HepG2 (cell line): Measurements from ENCODE around the gene TIGAR. TPM values are rescaled to one million over a fixed set of nuclear protein-coding genes. Genes with fewer than 3 reads are reported as not detected.

ENCODE experiments used
- ADNP ChIP-seq: sonication (generic); formaldehyde crosslinking; IDR thresholded peaks from 2 replicates; pipeline ENCODE4 v1.4.0; 2020; ENCODE audit warnings: missing genetic modification reagents
- ARHGAP35 ChIP-seq: sonication (generic); formaldehyde crosslinking; IDR thresholded peaks from 2 replicates; pipeline ENCODE4 v1.9.0; 2022; ENCODE audit warnings: mild to moderate bottlenecking, inconsistent platforms, moderate library complexity, missing genetic modification reagents, borderline replicate concordance
- ELF4 ChIP-seq: sonication (generic); formaldehyde crosslinking; IDR thresholded peaks from 2 replicates; pipeline ENCODE4 v1.5.0; 2020; ENCODE audit warnings: missing genetic modification reagents, mild to moderate bottlenecking, moderate library complexity, borderline replicate concordance
- FOXO1 ChIP-seq: sonication (generic); formaldehyde crosslinking; IDR thresholded peaks from 2 replicates; pipeline ENCODE4 v1.4.0; 2020; ENCODE audit warnings: missing genetic modification reagents
- KLF9 ChIP-seq: IDR thresholded peaks from 2 replicates; pipeline ENCODE4 v1.6.1; 2016; ENCODE audit warnings: low read depth
- NFRKB ChIP-seq: fragments of 450-650 bp; IDR thresholded peaks from 2 replicates; pipeline ENCODE4 v1.6.1; 2017
- SYNCRIP ChIP-seq: fragments of 200-400 bp; formaldehyde crosslinking; IDR thresholded peaks from 2 replicates; pipeline ENCODE4 v1.6.1; 2018; ENCODE audit warnings: mild to moderate bottlenecking, low read depth, low read length; ENCODE audit not compliant: insufficient read depth
- U2AF1 ChIP-seq: fragments of 200-400 bp; formaldehyde crosslinking; optimal IDR thresholded peaks from 2 replicates; pipeline ENCODE3; 2017; ENCODE audit warnings: mild to moderate bottlenecking, low read depth, low read length
- ZFYVE20 ChIP-seq: sonication (generic); formaldehyde crosslinking; IDR thresholded peaks from 2 replicates; pipeline ENCODE4 v1.8.0; 2023; ENCODE audit warnings: low read depth, mild to moderate bottlenecking, moderate library complexity, missing genetic modification reagents, borderline replicate concordance
- ZNF446 ChIP-seq: sonication (generic); formaldehyde crosslinking; IDR thresholded peaks from 2 replicates; pipeline ENCODE4 v1.5.0; 2020; ENCODE audit warnings: mild to moderate bottlenecking, missing genetic modification reagents
- polyA plus RNA-seq, 8 experiments: library from polyadenylated mRNA; depleted of rRNA in 3 of 8; stranded (reverse) in 7 of 8; unstranded in 1 of 8; fragments of >200 nt; fragmentation: Illumina TruSeq in 4 of 8; extraction: Trizol in 4 of 8; gene quantifications; 2 replicates each; pipeline versions ENCODE4 v1.2.1 to v1.2.3, GENCODE V29; 2011 to 2016; ENCODE audit warnings: low read depth in 4 of 8, missing spikeins in 1 of 8, mixed read lengths in 1 of 8; ENCODE audit not compliant: insufficient read depth in 1 of 8
- total RNA-seq, 5 experiments: library from RNA; depleted of rRNA; stranded (reverse); fragments of >200 nt; fragmentation: Illumina TruSeq; extraction: Trizol; gene quantifications; 2 replicates each; pipeline ENCODE4 v1.2.3, GENCODE V29; 2016; ENCODE audit warnings: low read depth in 1 of 5
- TF ChIP-seq, protein P1 (sequence below): sonication (generic); formaldehyde crosslinking; IDR thresholded peaks from 2 replicates; pipeline ENCODE4 v1.4.0; 2020; ENCODE audit warnings: missing genetic modification reagents
- TF ChIP-seq, protein P2 (sequence below): sonication (generic); formaldehyde crosslinking; IDR thresholded peaks from 2 replicates; pipeline ENCODE4 v1.4.0; 2020; ENCODE audit warnings: missing genetic modification reagents
- TF ChIP-seq, protein P3 (sequence below): sonication (generic); formaldehyde crosslinking; IDR thresholded peaks from 2 replicates; pipeline ENCODE4 v1.5.0; 2020; ENCODE audit warnings: mild to moderate bottlenecking, missing genetic modification reagents
- TF ChIP-seq, protein P4 (sequence below): sonication (generic); formaldehyde crosslinking; IDR thresholded peaks from 2 replicates; pipeline ENCODE4 v1.4.0; 2020; ENCODE audit warnings: missing genetic modification reagents
- TF ChIP-seq, protein P5 (sequence below): sonication (generic); formaldehyde crosslinking; IDR thresholded peaks from 2 replicates; pipeline ENCODE4 v1.4.0; 2020; ENCODE audit warnings: missing genetic modification reagents

TIGAR gene
- total and polyA plus RNA-seq, 2 of the 13 experiments (the other 11 are each of a cell fraction or from before 2014, with no cell fraction given) = 2.6 to 21.8 TPM

DNA sequence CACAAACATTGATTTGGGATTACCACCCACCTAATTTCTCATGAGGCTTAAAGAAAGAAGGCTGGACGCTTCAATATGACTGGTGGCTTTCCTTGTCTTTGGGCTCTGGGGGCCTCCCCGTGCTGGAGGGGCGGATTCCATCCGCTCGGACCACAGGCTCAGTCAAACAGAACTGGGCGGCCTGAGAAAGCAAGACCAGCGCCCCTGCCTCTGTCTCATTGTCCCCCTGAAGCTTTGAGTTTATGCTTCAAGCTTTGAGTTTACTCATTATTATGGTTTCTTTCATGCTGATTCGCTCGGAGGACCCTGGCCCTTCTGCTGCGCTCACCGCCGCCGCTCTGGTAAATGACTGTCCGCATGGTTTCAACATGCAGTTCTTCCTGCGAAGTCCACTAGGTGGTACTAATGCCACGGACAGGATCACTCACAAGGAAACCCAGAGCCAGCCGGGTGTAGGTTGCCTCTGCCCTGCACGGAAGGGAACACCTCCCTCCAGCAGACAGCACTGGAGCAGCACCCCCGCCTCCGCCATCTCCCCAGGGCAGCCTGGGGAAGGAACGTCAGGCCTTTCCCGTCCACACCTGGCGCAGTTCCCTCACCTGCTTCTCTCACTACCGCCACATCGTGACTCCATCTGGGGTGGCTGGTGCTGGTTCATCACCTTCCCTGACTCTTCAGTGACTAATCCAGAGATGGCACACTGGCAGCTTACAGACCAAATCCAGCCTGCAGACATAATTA, 13.2 kb upstream of the TIGAR start (continued):
- TF ChIP-seq, protein P1, sequence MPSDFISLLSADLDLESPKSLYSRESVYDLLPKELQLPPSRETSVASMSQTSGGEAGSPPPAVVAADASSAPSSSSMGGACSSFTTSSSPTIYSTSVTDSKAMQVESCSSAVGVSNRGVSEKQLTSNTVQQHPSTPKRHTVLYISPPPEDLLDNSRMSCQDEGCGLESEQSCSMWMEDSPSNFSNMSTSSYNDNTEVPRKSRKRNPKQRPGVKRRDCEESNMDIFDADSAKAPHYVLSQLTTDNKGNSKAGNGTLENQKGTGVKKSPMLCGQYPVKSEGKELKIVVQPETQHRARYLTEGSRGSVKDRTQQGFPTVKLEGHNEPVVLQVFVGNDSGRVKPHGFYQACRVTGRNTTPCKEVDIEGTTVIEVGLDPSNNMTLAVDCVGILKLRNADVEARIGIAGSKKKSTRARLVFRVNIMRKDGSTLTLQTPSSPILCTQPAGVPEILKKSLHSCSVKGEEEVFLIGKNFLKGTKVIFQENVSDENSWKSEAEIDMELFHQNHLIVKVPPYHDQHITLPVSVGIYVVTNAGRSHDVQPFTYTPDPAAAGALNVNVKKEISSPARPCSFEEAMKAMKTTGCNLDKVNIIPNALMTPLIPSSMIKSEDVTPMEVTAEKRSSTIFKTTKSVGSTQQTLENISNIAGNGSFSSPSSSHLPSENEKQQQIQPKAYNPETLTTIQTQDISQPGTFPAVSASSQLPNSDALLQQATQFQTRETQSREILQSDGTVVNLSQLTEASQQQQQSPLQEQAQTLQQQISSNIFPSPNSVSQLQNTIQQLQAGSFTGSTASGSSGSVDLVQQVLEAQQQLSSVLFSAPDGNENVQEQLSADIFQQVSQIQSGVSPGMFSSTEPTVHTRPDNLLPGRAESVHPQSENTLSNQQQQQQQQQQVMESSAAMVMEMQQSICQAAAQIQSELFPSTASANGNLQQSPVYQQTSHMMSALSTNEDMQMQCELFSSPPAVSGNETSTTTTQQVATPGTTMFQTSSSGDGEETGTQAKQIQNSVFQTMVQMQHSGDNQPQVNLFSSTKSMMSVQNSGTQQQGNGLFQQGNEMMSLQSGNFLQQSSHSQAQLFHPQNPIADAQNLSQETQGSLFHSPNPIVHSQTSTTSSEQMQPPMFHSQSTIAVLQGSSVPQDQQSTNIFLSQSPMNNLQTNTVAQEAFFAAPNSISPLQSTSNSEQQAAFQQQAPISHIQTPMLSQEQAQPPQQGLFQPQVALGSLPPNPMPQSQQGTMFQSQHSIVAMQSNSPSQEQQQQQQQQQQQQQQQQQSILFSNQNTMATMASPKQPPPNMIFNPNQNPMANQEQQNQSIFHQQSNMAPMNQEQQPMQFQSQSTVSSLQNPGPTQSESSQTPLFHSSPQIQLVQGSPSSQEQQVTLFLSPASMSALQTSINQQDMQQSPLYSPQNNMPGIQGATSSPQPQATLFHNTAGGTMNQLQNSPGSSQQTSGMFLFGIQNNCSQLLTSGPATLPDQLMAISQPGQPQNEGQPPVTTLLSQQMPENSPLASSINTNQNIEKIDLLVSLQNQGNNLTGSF (CRISPR knock-in tag) = no peak; the same call in 1 of the 2 replicates
- TF ChIP-seq NFRKB = no peak
- TF ChIP-seq ARHGAP35 (CRISPR knock-in tag) = no peak
- TF ChIP-seq, protein P2, sequence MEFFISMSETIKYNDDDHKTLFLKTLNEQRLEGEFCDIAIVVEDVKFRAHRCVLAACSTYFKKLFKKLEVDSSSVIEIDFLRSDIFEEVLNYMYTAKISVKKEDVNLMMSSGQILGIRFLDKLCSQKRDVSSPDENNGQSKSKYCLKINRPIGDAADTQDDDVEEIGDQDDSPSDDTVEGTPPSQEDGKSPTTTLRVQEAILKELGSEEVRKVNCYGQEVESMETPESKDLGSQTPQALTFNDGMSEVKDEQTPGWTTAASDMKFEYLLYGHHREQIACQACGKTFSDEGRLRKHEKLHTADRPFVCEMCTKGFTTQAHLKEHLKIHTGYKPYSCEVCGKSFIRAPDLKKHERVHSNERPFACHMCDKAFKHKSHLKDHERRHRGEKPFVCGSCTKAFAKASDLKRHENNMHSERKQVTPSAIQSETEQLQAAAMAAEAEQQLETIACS (CRISPR knock-in tag) = no peak
- TF ChIP-seq ELF4 (CRISPR knock-in tag) = no peak
- TF ChIP-seq FOXO1 (CRISPR knock-in tag) = no peak
- TF ChIP-seq KLF9 = no peak
- no peak for TF ChIP-seq U2AF1
- TF ChIP-seq, protein P3, sequence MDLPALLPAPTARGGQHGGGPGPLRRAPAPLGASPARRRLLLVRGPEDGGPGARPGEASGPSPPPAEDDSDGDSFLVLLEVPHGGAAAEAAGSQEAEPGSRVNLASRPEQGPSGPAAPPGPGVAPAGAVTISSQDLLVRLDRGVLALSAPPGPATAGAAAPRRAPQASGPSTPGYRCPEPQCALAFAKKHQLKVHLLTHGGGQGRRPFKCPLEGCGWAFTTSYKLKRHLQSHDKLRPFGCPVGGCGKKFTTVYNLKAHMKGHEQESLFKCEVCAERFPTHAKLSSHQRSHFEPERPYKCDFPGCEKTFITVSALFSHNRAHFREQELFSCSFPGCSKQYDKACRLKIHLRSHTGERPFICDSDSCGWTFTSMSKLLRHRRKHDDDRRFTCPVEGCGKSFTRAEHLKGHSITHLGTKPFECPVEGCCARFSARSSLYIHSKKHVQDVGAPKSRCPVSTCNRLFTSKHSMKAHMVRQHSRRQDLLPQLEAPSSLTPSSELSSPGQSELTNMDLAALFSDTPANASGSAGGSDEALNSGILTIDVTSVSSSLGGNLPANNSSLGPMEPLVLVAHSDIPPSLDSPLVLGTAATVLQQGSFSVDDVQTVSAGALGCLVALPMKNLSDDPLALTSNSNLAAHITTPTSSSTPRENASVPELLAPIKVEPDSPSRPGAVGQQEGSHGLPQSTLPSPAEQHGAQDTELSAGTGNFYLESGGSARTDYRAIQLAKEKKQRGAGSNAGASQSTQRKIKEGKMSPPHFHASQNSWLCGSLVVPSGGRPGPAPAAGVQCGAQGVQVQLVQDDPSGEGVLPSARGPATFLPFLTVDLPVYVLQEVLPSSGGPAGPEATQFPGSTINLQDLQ (CRISPR knock-in tag) = no peak
- no peak for TF ChIP-seq SYNCRIP
- TF ChIP-seq, protein P4, sequence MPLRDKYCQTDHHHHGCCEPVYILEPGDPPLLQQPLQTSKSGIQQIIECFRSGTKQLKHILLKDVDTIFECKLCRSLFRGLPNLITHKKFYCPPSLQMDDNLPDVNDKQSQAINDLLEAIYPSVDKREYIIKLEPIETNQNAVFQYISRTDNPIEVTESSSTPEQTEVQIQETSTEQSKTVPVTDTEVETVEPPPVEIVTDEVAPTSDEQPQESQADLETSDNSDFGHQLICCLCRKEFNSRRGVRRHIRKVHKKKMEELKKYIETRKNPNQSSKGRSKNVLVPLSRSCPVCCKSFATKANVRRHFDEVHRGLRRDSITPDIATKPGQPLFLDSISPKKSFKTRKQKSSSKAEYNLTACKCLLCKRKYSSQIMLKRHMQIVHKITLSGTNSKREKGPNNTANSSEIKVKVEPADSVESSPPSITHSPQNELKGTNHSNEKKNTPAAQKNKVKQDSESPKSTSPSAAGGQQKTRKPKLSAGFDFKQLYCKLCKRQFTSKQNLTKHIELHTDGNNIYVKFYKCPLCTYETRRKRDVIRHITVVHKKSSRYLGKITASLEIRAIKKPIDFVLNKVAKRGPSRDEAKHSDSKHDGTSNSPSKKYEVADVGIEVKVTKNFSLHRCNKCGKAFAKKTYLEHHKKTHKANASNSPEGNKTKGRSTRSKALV (CRISPR knock-in tag) = 0 out of 2 replicates have a peak, but pooled peaks have one; percentile 54
- TF ChIP-seq, protein P5, sequence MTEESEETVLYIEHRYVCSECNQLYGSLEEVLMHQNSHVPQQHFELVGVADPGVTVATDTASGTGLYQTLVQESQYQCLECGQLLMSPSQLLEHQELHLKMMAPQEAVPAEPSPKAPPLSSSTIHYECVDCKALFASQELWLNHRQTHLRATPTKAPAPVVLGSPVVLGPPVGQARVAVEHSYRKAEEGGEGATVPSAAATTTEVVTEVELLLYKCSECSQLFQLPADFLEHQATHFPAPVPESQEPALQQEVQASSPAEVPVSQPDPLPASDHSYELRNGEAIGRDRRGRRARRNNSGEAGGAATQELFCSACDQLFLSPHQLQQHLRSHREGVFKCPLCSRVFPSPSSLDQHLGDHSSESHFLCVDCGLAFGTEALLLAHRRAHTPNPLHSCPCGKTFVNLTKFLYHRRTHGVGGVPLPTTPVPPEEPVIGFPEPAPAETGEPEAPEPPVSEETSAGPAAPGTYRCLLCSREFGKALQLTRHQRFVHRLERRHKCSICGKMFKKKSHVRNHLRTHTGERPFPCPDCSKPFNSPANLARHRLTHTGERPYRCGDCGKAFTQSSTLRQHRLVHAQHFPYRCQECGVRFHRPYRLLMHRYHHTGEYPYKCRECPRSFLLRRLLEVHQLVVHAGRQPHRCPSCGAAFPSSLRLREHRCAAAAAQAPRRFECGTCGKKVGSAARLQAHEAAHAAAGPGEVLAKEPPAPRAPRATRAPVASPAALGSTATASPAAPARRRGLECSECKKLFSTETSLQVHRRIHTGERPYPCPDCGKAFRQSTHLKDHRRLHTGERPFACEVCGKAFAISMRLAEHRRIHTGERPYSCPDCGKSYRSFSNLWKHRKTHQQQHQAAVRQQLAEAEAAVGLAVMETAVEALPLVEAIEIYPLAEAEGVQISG (CRISPR knock-in tag) = peak; percentile 43
- no peak for TF ChIP-seq ADNP
- no peak for TF ChIP-seq ZNF446 (CRISPR knock-in tag)
- TF ChIP-seq ZFYVE20 (CRISPR knock-in tag) = no peak
